Middle frontal gyrus (tissue), 1 donor: ENCODE data around the gene TMEM38A.
"Not testable (repeated sequence)": the region's sequence is repeated elsewhere in the genome, so short reads cannot be mapped to it uniquely, and the experiment has no call there.

Source experiments
- DNase-seq: peaks from one replicate; pipeline ENCODE4 v3.0.0-alpha.2; 2015; ENCODE audit warnings: low spot score; ENCODE audit errors: extremely low spot score

Gene TMEM38A

DNA sequence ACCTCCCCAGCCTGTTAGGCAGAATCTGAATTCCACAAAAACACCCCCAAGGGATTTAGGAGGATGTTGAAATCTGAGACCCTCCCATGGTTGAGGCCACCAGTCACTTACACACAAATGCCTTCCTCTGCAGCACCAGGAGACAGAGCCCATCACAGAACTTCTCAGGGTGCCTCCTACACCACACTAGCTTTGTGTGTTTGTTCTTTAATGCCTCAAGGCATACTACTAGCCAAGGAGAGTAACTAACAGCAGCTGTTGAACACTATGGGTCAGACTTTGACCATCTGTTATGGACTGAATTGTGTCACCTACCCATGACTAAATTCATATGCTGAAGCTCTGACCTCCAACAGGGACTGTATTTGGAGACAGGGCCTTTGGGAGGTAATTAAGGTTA lies 23.4 kb upstream of the TMEM38A start:
- no peak for DNase-seq

DNA sequence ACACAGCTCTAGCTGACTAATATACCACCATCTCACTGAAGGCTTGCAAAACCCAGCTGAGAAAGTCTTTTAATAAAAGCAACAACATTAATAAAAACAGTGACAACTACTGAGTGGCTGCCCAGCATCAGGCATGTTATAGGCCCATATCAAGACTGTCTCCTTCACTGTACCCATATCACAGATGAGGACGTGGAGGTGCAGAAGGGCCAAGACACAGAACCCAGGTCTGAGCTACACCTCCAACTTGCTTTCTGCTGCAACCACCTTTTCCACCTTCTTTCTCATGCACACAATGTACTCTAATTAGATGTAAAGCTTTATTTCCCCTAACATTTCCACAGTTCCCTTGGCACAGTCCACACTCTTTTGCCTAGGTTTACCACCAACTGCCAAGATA lies 22.3 kb upstream of the TMEM38A start:
- DNase-seq, result no peak

DNA sequence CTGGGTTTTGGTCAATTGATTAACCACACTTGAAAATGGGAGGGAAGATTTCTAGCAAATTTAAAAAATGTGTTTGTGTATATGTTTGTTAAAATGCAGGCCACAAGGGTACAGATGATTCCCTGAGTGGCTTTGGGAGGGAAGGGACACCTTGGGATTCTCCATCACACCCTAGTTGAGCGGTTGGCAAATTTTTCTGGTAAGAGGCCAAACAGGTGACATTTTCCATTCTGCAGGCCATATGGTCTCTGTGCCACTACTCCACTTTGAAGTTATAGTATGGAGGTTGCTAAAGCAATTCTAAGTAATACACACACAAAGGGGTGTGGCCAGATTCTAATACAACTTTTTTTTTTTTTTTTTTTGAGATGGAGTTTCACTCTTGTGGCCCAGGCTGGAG lies 20.0 kb upstream of the TMEM38A start:
- no peak for DNase-seq

DNA sequence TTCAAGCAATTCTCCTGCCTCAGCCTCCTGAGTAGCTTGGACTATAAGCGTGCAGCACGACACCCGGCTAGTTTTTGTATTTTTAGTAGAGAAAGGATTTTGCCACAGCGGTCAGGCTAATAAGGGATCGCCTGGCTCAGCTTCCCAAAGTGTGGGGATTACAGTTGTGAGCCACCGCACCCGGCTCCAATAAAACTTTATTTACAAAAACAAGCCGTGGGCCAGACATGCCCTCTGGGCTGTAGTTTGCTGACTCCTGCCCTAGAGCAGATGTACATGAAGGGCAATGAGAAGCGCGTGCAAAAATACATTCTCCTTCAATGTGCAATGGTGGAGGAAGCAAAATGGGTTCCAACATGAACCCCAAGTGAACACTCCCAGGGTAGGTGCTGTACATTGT lies 19.2 kb upstream of the TMEM38A start:
- DNase-seq, result no peak

DNA sequence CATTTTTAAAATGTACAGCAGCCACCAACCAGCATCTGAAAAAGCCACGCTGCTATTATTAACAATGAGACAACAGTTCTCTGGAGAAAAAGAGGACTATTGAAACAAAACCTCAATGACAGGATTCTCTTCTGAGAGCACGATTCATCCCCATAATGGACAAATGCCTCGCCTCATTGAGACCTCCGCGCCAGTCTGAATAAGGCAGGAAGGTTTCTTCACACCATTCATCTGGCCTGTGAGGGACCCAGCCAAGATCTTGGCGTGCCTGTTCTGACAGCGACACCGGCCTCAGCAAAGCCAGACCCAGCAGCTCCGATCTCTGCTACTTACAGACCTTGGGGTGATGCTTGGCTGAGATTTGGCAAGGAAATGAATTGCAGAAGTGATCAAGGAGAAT lies 15.8 kb upstream of the TMEM38A start:
- DNase-seq, result peak; percentile 50

DNA sequence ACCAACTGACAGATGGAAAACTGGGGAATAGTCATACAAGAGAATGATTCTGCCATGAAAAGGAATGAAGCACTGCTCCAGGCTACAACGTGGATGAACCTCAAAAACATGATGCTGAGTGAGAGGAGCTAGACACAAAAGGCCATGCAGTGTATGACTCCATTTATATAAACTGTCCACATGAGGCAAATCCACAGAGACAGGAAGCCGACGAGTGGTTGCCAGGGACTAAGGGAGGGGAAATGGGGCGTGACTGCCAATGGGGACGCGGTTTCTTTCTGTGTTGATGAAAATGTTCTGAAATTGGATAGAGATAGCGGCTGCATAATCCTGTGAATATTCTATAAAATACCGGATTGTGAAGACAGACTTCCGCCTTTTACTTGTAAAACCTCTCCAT lies 11.2 kb upstream of the TMEM38A start:
- DNase-seq, result no peak

DNA sequence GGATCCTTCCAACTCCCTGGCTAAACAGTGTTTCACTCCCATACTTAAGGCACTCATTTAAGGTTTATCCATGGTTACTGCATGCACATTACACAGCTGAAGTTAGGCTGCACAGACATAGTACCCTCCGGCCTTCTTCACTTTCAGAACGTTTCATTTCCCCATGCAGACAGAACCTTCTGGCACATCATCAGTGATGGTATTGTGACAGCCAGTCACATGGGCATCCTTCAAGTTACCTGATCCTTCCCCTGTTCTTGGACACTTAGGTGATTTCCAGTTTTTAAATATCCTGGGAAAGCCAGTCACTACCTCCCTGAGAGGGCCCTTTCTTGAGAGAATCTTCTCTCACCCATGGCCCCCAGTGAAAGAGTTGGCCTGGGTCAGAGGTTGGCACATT lies 10.1 kb upstream of the TMEM38A start:
- no peak for DNase-seq

DNA sequence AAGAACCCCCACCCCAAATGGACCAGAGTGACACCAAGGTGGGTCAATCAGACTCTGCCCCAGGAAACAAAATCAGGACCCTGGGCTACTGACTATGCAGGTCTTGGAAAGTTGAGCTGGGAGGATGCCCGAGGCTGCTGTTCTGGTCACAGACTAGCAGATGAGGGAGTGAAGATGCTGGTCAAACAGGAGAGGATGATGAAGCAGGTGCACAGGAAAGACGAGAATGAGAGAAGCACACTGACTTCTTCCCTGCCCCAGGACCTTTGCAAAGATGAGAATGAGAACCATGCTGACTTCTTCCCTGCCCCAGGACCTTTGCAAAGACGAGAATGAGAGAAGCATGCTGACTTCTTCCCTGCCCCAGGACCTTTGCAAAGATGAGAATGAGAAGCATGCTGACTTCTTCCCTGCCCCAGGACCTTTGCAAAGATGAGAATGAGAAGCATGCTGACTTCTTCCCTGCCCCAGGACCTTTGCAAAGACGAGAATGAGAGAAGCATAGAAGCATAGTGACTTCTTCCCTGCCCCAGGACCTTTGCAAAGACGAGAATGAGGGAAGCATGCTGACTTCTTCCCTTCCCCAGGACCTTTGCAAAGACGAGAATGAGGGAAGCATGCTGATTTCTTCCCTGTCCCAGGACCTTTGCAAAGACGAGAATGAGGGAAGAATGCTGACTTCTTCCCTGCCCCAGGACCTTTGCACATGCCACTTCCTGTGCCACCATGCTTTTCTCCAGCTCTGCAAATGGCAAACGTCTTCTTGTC lies 9.3 kb upstream of the TMEM38A start:
- not testable (repeated sequence) for DNase-seq

DNA sequence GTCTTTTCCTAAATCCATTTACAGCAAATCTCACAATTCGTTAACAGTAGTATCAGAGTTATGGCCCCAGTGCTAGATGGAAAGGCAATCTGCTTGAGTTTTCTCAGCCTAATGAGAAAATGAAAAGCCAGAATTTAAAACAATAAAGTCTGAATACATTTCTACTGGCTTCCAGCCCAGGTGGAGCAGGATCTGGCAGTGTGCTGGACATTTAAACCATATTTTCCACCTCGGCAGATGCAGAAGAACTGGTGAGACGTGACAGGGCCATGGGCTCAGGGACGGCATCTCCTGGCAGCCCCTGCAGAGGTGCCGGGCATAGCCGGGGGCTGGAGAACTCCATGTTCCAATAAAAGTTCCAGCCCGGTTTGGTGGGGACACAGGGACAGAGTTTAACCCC lies 8.1 kb upstream of the TMEM38A start:
- DNase-seq, result no peak

DNA sequence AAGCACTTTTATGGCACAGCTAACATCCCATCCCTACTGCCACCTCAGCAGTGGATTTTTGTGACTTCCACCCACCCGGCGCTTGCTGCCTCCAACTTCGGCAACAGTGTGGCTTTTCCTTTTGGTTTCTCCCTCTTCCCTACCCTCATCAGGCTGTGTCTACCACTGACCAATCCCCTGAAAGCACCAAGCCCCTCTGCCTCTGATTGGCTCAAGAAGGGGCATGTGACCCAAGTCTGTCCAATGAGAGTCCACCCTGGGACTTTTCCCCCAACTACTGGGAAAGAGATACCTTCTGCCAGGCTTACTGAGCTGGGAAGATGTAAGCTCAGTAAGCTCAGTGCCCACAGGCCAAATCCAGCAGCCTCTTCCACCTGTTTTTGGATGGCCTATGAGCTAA lies 6.8 kb upstream of the TMEM38A start:
- DNase-seq, result no peak

DNA sequence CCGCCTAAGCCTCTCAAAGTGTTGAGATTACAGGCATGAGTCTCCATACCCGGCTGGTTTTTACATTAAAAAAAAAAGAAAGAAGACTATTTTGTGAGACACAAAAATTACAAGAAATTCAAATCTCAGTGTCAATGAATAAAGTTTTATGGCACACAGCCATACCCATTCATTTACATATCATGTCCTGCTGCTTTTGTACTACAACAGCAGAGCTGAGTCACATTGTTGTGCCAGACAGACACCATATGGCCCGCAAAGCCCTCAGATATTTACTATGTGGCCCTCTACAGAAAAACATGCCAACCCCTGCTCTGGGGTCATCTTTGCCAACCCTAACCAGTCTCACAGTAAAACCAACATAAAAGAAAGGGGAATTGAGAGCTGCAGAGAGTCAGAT lies 6.3 kb upstream of the TMEM38A start:
- no peak for DNase-seq

DNA sequence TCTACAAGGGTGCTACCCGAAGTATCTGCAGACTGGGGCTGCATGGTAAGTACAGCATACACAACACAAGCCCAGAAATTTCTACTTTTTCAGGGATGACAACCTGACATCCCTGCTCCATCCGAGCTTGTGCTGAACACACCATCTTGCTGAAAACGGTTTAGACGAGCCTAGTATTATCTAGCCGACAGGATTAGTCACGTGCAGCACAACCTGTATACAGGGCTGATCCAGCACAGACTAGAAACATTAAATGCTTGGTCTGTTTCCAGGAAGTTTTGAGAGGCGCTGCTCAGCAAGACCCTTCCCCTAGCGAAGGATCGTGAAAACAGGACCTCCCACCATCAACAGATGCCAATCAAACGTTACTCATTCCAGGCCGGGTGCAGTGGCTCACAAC lies 5.2 kb upstream of the TMEM38A start:
- no peak for DNase-seq

DNA sequence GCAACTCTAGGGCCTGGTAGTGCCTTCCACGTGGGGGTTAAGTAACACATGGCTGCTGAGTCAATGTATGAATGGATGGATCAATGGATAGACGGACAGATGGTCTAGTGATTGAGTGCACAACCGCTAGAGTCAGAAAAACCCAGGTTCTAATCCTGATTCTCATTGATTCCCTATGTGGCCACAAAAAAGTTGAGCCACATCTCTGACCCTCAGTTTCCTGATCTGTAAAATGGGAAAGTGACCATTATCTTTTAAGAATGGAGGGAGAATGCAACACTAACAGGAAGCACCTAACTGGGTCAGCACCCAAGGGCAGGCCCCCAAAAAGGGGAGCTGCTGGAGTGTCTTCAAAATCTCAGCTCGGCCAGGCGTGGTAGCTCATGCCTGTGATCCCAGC lies 3.6 kb upstream of the TMEM38A start:
- no peak for DNase-seq

DNA sequence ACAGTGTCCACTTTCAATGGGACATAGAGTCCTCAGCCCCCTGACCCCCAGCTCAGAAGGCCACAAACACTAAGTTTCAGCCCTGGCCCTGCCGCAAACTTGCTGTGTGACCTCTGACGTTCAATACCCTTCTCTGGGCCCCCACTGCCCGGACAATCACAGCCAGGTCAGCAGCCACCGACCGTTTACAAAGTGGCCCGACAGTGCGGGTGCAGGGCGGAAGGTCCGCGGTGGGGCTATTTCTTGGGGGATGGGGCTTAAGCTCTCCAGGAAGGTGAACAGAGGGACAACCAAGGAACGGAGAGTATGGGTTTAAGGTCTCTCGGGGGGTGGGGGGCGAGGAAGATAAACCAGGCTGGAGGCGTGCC lies 1.5 kb upstream of the TMEM38A start:
- DNase-seq, result no peak

DNA sequence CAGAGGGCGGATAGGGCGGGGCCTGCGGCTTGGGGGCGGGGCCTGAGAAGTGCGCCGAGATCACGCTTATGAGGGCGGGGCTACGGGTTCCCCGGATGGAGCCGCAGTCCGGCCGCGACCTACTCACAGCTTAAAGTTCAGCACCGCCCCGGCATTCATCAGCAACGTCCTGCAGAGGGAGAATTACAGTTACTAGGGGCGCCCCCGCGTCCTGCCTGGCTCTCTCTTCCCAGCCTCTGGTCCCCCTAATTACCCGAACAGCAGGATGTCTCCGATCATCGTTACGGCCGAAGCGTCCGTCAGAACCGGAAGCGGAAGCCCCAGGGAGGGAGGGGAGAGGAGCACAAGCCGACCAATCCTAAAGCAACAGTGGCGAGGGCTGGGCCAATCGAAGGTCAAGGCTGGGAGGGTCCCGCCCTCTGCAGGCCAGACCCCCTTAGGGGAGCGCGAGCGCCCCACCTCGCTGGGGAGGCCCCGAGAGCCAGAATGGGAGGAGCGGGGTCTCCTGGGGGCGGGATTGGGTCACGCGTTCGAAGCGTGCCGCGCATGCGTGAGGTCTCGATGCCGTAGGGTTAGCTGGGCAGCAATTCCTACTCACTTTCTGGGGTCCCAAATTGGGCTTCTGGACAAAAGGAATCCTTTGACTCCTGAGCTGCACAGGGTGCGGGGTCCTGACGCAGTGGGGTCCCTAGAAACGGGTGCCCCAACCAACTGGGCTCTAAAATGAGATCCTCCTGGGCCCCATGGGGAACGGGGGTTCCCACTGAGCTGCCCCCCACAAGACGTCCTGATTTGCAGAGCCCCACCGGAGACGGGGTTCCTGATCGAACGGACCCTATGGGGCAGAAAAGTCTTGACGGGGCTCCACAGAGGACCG lies 869 bp upstream of the TMEM38A start, which contains the start of gene SMIM7:
Gene SMIM7, minus strand, starts transcription at position 313 of the 877 bp plus-strand sequence. Its CDS starts 34 bp downstream, at position 279.
- DNase-seq, result peak; percentile 97

DNA sequence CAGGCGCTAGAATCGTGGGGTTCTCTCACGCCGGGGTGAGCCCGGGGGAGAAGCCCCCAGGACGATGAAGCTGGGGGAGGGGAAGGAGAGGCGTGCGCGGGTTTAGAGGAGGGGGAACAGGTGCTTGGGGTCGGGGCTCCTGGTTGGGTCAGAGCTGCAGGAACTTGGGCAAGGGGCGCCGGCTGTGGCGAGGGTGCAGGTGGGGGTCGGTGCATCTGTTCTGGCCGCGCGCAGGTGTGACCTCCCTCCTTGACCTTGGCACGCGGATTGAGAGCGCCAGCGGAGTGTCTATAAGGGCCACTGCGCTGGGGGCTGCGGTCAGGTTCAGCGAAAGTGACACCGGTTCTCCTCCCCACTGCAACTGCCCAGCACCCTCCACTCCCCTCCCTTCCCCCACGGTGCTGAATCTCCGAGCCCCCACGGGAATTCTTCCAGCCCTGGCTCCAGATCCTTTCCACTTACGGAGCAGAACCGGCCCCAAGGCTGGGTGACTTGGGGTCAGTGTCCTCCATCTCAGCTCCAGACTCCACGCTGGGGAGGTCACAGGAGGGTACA lies 618 bp downstream of the TMEM38A start:
- DNase-seq, result no peak

DNA sequence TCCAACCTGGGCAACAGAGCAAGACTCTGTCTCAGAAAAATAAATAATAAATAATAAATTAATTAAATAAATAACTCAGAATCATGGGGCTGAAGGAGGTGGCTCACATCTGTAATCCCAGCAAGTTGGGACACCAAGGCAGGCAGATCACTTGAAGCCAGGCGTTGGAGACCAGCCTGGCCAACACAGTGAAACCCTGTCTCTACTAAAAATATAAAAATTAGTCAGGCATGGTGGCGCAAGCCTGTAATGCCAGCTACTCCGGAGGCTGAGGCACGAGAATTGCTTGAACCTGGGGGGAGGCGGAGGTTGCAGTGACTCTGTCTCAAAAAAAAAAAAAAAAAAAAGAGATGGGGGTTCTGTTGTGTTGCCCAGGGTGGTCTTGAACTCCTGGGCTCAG lies 7.2 kb downstream of the TMEM38A start:
- DNase-seq, result no peak

DNA sequence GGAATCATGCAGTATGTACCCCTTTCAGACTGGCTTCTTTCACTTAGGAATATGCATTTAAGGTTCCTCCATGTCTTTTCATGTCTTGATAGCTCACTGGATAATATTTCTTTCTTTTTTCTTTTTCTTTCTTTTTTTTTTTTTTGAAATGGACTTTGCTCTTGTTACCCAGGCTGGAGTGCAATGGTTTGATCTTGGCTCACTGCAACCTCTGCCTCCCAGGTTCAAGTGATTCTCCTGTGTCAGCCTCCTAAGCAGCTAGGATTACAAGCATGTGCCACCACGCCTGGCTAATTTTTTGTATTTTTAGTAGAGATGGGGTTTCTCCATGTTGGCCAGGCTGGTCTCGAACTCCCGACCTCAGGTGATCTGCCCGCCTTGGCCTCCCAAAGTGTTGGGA lies 7.8 kb downstream of the TMEM38A start:
- DNase-seq, result not testable (repeated sequence)

DNA sequence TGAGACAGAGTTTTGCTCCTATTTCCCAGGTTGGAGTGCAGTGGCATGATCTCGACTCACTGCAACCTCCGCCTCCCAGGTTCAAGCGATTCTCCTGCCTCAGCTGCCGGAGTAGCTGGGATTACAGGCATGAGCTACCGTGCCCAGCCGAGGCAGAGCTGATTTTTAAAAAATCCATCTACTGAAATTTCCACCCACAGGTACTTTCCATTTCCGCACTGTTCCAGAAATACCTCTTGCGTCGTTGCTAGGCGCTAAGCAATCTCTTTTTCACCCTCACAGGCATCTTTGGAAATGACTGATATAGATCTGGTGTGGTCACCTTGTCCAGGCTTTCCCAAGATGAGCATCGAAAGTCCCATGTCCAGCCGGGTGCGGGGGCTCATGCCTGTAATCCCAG lies 9.4 kb downstream of the TMEM38A start:
- DNase-seq, result no peak

DNA sequence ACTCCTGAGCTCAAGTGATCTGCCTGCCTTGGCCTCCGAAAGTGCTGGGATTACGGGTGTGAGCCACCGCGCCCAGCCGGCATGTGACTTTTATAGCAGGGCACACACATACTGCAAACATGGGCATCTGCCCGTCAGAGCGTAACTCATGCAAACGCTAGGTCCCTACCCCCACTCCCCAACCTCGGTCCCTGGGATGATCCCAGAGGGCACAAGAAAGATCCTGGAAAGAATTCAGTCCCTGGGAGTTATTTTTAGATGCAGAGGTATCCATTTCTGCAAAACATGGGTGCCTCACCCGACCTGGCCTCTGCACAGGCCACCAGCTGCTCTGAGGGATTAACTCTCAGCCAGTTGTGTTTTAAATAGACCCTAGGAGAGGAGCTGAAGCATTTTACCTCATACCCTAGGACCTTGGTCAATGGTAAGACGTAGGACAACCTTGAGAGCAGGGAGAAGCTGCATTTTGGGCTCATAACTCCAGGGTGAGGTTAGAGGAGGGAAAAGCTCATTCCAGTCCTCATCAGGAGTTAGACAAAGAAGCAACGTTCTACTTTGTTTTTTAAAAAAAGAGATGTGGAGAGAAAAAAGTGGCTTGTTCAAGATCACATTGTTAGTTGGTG lies 10.8 kb downstream of the TMEM38A start:
- no peak for DNase-seq

DNA sequence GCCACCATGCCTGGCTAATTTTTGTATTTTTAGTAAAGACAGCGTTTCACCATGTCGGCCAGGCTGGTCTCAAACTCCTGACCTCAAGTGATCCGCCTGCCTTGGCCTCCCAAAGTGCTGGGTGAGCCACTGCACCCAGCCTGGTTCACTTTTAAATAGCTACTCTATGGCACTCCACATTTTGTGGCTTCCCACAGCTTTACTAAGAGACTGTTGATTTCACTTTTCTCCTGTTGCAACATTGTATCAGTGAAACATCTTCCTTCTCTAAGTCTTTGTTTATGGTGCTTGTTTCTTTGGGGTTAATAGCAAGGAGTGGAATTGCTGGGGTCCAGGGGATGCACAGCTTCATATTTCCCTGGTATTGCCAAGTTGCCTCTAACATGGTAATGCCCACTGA lies 12.3 kb downstream of the TMEM38A start:
- DNase-seq, result no peak

DNA sequence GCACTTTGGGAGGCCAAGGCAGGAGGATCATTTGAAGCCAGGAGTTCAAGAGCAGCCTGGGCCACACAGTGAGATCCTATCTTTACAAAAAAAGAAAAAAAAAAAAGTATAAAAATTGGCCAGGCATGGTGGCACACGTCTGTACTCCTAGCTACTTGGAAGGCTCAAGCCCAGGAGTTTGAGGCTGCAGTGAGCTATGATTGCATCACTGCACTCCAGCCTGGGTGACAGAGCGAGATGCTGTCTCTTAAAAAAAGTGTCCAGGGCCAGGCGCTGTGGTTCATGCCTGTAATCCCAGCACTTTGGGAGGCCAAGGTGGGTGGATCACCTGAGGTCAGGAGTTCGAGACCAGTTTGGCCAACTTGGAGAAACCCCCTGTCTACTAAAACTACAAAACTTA lies 12.9 kb downstream of the TMEM38A start:
- not testable (repeated sequence) for DNase-seq
